HepG2 (cell line): ENCODE data around the gene TSNAX.

ENCODE experiments used
- CC2D1A ChIP-seq: sonication (generic); formaldehyde crosslinking; IDR thresholded peaks from 2 replicates; pipeline ENCODE4 v1.8.1; 2023; ENCODE audit warnings: mild to moderate bottlenecking, missing genetic modification reagents
- CEBPB ChIP-seq: IDR thresholded peaks from 2 replicates; pipeline ENCODE4 v1.6.1; 2011; ENCODE audit warnings: low read depth, low read length, improper control_type of control experiment, borderline replicate concordance
- CHD4 ChIP-seq: fragments of 200-600 bp; sonication (generic); IDR thresholded peaks from 2 replicates; pipeline ENCODE4 v1.7.0; 2017; ENCODE audit warnings: mild to moderate bottlenecking, low read length, borderline replicate concordance
- FOXA1 ChIP-seq, 2 experiments: fragments of 450-650 bp in 1 of 2; sonication (generic) in 1 of 2; formaldehyde crosslinking in 1 of 2; IDR thresholded peaks; 2 replicates each; pipeline versions ENCODE4 v1.4.0 to v1.6.1; 2016 to 2020; ENCODE audit warnings: missing genetic modification reagents in 1 of 2
- MXI1 ChIP-seq: IDR thresholded peaks from 3 replicates; pipeline ENCODE4 v1.6.1; 2012; ENCODE audit warnings: low read depth, low read length, inconsistent platforms, borderline replicate concordance
- NFE2 ChIP-seq: sonication (generic); formaldehyde crosslinking; IDR thresholded peaks from 2 replicates; pipeline ENCODE4 v1.4.0; 2020; ENCODE audit warnings: missing genetic modification reagents
- PHF5A ChIP-seq: IDR thresholded peaks from one replicate; pipeline ENCODE4 v1.6.1; 2018; ENCODE audit warnings: low read depth, missing genetic modification reagents; ENCODE audit not compliant: unreplicated experiment
- TCF7 ChIP-seq: sonication (generic); IDR thresholded peaks from 2 replicates; pipeline ENCODE4 v1.6.1; 2016; ENCODE audit warnings: antibody characterized with exemption, low read depth
- ZNF224 ChIP-seq: sonication (generic); formaldehyde crosslinking; IDR thresholded peaks from 2 replicates; pipeline ENCODE4 v1.5.0; 2020; ENCODE audit warnings: mild to moderate bottlenecking, missing genetic modification reagents
- ZNF232 ChIP-seq: sonication (generic); formaldehyde crosslinking; IDR thresholded peaks from 2 replicates; pipeline ENCODE4 v1.4.0; 2020; ENCODE audit warnings: missing genetic modification reagents, borderline replicate concordance
- ZNF44 ChIP-seq: sonication (generic); formaldehyde crosslinking; IDR thresholded peaks from 2 replicates; pipeline ENCODE4 v1.5.1; 2020; ENCODE audit warnings: mild to moderate bottlenecking, missing genetic modification reagents
- TF ChIP-seq, protein P1 (sequence below): sonication (generic); formaldehyde crosslinking; IDR thresholded peaks from 2 replicates; pipeline ENCODE4 v1.5.1; 2020; ENCODE audit warnings: missing genetic modification reagents, mild to moderate bottlenecking, borderline replicate concordance
- TF ChIP-seq, protein P2 (sequence below): sonication (generic); formaldehyde crosslinking; IDR thresholded peaks from one replicate; pipeline ENCODE4 v1.5.1; 2020; ENCODE audit warnings: mild to moderate bottlenecking, missing genetic modification reagents; ENCODE audit errors: not compliant biosample characterization
- TF ChIP-seq, protein P3 (sequence below): sonication (generic); formaldehyde crosslinking; IDR thresholded peaks from 2 replicates; pipeline ENCODE4 v1.5.0; 2020; ENCODE audit warnings: mild to moderate bottlenecking, missing genetic modification reagents, moderate library complexity

DNA sequence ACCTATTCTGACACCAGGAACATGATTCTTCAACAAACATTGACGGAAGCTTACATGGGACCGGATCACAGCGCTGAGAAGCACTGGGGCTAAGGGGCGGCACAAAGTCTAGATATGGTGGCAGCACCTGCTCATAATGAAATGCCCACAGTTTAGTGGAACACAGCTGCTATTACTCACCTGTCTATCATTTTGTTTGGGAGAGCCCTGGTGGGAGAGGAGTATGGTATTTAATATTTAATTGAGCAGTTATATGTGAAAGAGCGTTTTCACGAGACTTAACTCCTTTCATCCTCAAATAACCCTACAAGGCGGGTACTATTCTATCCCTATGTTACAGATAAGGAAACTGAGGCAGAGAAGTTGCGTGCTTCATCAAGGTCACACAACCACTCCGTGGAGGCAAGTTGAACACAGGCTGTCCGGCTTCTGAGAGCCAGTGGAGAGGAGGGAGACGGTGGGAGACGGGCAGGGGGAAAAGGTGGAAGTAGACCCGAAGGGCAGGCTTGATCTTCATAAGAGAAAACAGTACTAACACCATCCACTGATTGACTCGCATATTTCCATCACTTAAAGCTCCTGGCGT lies 790 bp upstream of the TSNAX start:
- TF ChIP-seq FOXA1 (IDR thresholded peaks at IDR 0.05) (no peak), FOXA1 (CRISPR knock-in tag; IDR thresholded peaks at IDR 0.05) (no peak), ZNF224 (no peak), ZNF232 (CRISPR knock-in tag) (no peak), TCF7 (no peak), MXI1 (no peak), CC2D1A (no peak), ZNF44 (CRISPR knock-in tag) (no peak), NFE2 (CRISPR knock-in tag) (no peak), CHD4 (no peak), PHF5A (CRISPR knock-in tag) (no peak), CEBPB (no peak)
- TF ChIP-seq, protein P1, sequence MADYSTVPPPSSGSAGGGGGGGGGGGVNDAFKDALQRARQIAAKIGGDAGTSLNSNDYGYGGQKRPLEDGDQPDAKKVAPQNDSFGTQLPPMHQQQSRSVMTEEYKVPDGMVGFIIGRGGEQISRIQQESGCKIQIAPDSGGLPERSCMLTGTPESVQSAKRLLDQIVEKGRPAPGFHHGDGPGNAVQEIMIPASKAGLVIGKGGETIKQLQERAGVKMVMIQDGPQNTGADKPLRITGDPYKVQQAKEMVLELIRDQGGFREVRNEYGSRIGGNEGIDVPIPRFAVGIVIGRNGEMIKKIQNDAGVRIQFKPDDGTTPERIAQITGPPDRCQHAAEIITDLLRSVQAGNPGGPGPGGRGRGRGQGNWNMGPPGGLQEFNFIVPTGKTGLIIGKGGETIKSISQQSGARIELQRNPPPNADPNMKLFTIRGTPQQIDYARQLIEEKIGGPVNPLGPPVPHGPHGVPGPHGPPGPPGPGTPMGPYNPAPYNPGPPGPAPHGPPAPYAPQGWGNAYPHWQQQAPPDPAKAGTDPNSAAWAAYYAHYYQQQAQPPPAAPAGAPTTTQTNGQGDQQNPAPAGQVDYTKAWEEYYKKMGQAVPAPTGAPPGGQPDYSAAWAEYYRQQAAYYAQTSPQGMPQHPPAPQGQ (CRISPR knock-in tag): no peak
- TF ChIP-seq, protein P2, sequence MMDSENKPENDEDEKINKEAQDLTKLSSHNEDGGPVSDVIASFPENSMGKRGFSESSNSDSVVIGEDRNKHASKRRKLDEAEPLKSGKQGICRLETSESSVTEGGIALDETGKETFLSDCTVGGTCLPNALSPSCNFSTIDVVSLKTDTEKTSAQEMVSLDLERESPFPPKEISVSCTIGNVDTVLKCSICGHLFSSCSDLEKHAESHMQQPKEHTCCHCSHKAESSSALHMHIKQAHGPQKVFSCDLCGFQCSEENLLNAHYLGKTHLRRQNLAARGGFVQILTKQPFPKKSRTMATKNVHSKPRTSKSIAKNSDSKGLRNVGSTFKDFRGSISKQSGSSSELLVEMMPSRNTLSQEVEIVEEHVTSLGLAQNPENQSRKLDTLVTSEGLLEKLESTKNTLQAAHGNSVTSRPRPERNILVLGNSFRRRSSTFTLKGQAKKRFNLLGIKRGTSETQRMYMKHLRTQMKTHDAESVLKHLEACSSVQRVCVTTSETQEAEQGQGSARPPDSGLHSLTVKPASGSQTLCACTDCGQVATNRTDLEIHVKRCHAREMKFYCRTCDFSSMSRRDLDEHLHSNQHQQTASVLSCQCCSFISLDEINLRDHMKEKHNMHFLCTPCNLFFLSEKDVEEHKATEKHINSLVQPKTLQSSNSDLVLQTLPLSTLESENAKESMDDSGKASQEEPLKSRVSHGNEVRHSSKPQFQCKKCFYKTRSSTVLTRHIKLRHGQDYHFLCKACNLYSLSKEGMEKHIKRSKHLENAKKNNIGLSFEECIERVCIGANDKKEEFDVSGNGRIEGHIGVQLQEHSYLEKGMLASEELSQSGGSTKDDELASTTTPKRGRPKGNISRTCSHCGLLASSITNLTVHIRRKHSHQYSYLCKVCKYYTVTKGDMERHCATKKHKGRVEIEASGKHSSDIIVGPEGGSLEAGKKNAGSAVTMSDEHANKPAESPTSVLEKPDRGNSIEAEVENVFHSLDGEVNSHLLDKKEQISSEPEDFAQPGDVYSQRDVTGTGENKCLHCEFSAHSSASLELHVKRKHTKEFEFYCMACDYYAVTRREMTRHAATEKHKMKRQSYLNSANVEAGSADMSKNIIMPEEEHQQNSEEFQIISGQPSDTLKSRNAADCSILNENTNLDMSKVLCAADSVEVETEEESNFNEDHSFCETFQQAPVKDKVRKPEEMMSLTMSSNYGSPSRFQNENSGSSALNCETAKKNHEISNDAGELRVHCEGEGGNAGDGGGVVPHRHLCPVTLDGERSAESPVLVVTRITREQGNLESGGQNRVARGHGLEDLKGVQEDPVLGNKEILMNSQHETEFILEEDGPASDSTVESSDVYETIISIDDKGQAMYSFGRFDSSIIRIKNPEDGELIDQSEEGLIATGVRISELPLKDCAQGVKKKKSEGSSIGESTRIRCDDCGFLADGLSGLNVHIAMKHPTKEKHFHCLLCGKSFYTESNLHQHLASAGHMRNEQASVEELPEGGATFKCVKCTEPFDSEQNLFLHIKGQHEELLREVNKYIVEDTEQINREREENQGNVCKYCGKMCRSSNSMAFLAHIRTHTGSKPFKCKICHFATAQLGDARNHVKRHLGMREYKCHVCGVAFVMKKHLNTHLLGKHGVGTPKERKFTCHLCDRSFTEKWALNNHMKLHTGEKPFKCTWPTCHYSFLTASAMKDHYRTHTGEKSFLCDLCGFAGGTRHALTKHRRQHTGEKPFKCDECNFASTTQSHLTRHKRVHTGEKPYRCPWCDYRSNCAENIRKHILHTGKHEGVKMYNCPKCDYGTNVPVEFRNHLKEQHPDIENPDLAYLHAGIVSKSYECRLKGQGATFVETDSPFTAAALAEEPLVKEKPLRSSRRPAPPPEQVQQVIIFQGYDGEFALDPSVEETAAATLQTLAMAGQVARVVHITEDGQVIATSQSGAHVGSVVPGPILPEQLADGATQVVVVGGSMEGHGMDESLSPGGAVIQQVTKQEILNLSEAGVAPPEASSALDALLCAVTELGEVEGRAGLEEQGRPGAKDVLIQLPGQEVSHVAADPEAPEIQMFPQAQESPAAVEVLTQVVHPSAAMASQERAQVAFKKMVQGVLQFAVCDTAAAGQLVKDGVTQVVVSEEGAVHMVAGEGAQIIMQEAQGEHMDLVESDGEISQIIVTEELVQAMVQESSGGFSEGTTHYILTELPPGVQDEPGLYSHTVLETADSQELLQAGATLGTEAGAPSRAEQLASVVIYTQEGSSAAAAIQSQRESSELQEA (CRISPR knock-in tag): no peak
- TF ChIP-seq, protein P3, sequence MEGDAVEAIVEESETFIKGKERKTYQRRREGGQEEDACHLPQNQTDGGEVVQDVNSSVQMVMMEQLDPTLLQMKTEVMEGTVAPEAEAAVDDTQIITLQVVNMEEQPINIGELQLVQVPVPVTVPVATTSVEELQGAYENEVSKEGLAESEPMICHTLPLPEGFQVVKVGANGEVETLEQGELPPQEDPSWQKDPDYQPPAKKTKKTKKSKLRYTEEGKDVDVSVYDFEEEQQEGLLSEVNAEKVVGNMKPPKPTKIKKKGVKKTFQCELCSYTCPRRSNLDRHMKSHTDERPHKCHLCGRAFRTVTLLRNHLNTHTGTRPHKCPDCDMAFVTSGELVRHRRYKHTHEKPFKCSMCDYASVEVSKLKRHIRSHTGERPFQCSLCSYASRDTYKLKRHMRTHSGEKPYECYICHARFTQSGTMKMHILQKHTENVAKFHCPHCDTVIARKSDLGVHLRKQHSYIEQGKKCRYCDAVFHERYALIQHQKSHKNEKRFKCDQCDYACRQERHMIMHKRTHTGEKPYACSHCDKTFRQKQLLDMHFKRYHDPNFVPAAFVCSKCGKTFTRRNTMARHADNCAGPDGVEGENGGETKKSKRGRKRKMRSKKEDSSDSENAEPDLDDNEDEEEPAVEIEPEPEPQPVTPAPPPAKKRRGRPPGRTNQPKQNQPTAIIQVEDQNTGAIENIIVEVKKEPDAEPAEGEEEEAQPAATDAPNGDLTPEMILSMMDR (CRISPR knock-in tag): no peak
